ENCODE data around the gene ORC5. TPM values are rescaled to one million over a fixed set of nuclear protein-coding genes. Genes with fewer than 3 reads are reported as not detected.

Gene ORC5
- polyA plus RNA-seq, 1 donor (not counting 4 experiments of a cell fraction or from before 2014, with no cell fraction given), result 17.9 TPM

DNA sequence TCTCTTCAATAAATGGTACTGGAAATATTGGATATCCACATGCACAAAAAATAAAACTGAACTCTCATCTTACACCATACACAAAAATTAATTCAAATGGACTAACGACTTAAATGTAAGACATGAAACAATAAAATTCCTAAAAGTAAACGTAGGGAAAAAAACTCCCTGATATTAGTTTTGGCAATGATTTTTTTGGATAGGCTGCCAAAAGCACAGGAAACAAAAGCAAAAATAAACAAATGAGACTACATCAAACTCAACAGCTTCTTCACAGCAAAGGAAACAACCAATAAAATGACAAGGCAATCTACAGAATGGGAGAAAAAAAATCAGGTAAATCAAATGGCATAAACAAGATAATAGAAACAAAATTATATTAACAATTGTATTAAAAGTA lies 65.7 kb downstream of the ORC5 start:
- H2AFZ ChIP-seq (ENCODE audit: control insufficient read depth, low read length), result no peak overlapping the region
- H3K27ac ChIP-seq (ENCODE audit: control insufficient read depth, insufficient read depth, low read length), result no peak overlapping the region
- H3K36me3 ChIP-seq (ENCODE audit: control insufficient read depth in 2 of 2, extremely low read depth in 1 of 2, insufficient read depth in 2 of 2, low read length in 2 of 2), result no peaks in the 10 kb centered on the region
- H3K4me2 ChIP-seq (ENCODE audit: control insufficient read depth, extremely low read depth, insufficient read depth, low read depth, low read length), result no peak overlapping the region
- H3K9me3 ChIP-seq (ENCODE audit: control insufficient read depth, low read depth, low read length), result no peaks in the 10 kb centered on the region
- no peaks in the 10 kb centered on the region for H3K4me1 ChIP-seq (ENCODE audit: control insufficient read depth, extremely low read depth, insufficient read depth, low read length)
- no peak overlapping the region for H3K4me3 ChIP-seq (ENCODE audit: control insufficient read depth in 2 of 3, extremely low read depth in 1 of 3, insufficient read depth in 2 of 3, low read depth in 1 of 3, low read length in 3 of 3)
- H3K27me3 ChIP-seq (ENCODE audit: control insufficient read depth, extremely low read depth, insufficient read depth, low read length), result no peaks in the 10 kb centered on the region
- no peaks in the 10 kb centered on the region for H4K20me1 ChIP-seq (ENCODE audit: control insufficient read depth, extremely low read depth, insufficient read depth, low read length)
- H3K79me2 ChIP-seq (ENCODE audit: control insufficient read depth, insufficient read depth, low read length), result no peaks in the 10 kb centered on the region
- DNase-seq (ENCODE audit: low read depth, low spot score) (no peak), FAIRE-seq (no peak)
- no peaks in the 10 kb centered on the region for H3K9me1 ChIP-seq (ENCODE audit: control insufficient read depth, extremely low read depth, insufficient read depth, low read length)
- H3K9ac ChIP-seq (ENCODE audit: control insufficient read depth, extremely low read depth, insufficient read depth, low read length), result no peak overlapping the region
- dilution Hi-C loops (cut with MboI; ENCODE audit: extremely low pct_ligation_motif_present, low sequenced_read_pairs), result no loop called here
- TF ChIP-seq EZH2 (IDR thresholded peaks at IDR 0.05; ENCODE audit: low read length), result no peak
- TF ChIP-seq, protein P1, sequence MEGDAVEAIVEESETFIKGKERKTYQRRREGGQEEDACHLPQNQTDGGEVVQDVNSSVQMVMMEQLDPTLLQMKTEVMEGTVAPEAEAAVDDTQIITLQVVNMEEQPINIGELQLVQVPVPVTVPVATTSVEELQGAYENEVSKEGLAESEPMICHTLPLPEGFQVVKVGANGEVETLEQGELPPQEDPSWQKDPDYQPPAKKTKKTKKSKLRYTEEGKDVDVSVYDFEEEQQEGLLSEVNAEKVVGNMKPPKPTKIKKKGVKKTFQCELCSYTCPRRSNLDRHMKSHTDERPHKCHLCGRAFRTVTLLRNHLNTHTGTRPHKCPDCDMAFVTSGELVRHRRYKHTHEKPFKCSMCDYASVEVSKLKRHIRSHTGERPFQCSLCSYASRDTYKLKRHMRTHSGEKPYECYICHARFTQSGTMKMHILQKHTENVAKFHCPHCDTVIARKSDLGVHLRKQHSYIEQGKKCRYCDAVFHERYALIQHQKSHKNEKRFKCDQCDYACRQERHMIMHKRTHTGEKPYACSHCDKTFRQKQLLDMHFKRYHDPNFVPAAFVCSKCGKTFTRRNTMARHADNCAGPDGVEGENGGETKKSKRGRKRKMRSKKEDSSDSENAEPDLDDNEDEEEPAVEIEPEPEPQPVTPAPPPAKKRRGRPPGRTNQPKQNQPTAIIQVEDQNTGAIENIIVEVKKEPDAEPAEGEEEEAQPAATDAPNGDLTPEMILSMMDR (optimal IDR thresholded peaks at IDR 0.05 in 1 of 3, IDR thresholded peaks at IDR 0.05 in 1 of 3, conservative IDR thresholded peaks at IDR 0.05 in 1 of 3; ENCODE audit: extremely low read depth in 1 of 3, insufficient read depth in 2 of 3, low read length in 3 of 3), result no peak

GRCh38 chr7:104137971-104138370 lies 69.8 kb downstream of the ORC5 start:
- FAIRE-seq (no peak), DNase-seq (ENCODE audit: low read depth, low spot score) (no peak)
- TF ChIP-seq, protein P1 (optimal IDR thresholded peaks at IDR 0.05 in 1 of 3, IDR thresholded peaks at IDR 0.05 in 1 of 3, conservative IDR thresholded peaks at IDR 0.05 in 1 of 3; ENCODE audit: extremely low read depth in 1 of 3, insufficient read depth in 2 of 3, low read length in 3 of 3), result no peak
- no peak for TF ChIP-seq EZH2 (IDR thresholded peaks at IDR 0.05; ENCODE audit: low read length)
- H3K4me2 ChIP-seq (ENCODE audit: control insufficient read depth, extremely low read depth, insufficient read depth, low read depth, low read length), result no peak overlapping the region
- H3K36me3 ChIP-seq (ENCODE audit: control insufficient read depth in 2 of 2, extremely low read depth in 1 of 2, insufficient read depth in 2 of 2, low read length in 2 of 2), result peaks cover 6 to 8% of the 10 kb centered on the region in 2 experiments
- H4K20me1 ChIP-seq (ENCODE audit: control insufficient read depth, extremely low read depth, insufficient read depth, low read length), result no peaks in the 10 kb centered on the region
- no peaks in the 10 kb centered on the region for H3K4me1 ChIP-seq (ENCODE audit: control insufficient read depth, extremely low read depth, insufficient read depth, low read length)
- H3K9me1 ChIP-seq (ENCODE audit: control insufficient read depth, extremely low read depth, insufficient read depth, low read length), result no peaks in the 10 kb centered on the region
- dilution Hi-C loops (cut with MboI; ENCODE audit: extremely low pct_ligation_motif_present, low sequenced_read_pairs), result no loop called here
- no peaks in the 10 kb centered on the region for H3K27me3 ChIP-seq (ENCODE audit: control insufficient read depth, extremely low read depth, insufficient read depth, low read length)
- H3K9ac ChIP-seq (ENCODE audit: control insufficient read depth, extremely low read depth, insufficient read depth, low read length), result no peak overlapping the region
- H3K27ac ChIP-seq (ENCODE audit: control insufficient read depth, insufficient read depth, low read length), result no peak overlapping the region
- no peak overlapping the region for H2AFZ ChIP-seq (ENCODE audit: control insufficient read depth, low read length)
- H3K4me3 ChIP-seq (ENCODE audit: control insufficient read depth in 2 of 3, extremely low read depth in 1 of 3, insufficient read depth in 2 of 3, low read depth in 1 of 3, low read length in 3 of 3), result no peak overlapping the region
- no peaks in the 10 kb centered on the region for H3K79me2 ChIP-seq (ENCODE audit: control insufficient read depth, insufficient read depth, low read length)
- H3K9me3 ChIP-seq (ENCODE audit: control insufficient read depth, low read depth, low read length), result no peaks in the 10 kb centered on the region

Measured in keratinocyte (primary cell).